ENCODE measurements around the gene NOC4L.
A peak's percentile ranks its signal among the peaks of the same experiment; 100 is the strongest.

NOC4L gene

DNA sequence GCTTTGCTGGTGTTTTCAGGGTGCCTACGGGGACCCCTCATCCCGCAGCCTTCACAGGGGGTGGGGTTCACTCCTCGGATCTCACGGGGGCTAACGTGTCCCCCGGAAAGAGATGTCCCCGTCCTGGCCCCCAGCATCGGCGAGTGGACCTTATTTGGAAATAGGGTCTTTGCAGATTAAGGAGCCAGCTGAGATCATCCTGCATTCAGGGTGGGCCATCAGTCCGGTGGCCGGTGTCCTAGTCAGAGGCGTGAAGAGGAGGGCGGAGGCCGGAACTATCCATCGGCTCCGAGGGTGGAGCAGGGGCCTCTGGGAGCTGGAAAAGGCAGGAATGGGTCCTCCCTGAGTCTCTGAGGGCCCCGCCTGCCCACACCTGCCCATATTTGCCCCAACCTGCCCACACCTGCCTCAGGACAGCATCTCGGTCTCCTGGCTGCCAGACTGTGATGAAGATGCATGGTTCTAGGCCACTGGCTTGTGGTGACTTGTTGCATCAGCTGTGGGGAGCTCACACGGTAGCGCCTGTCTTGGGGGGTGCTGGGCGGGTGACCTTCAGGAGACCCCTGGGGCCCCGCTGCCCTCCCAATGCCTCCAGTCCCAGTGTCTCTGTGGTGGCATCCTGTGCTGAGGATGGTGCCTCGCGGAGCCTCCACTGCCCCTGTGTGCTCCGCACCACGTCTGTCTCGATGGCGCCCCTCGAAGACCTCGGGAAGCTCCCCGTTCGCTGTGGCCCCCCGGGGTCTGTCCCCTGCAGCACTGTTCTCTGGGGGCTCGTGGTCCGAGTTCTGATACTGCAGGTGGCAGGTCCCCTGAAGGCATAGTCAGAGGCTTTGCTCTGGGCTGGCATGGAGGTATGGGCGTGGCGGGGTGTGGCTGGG is 14.7 kb downstream of the NOC4L start:
- DNase-seq = no peak

DNA sequence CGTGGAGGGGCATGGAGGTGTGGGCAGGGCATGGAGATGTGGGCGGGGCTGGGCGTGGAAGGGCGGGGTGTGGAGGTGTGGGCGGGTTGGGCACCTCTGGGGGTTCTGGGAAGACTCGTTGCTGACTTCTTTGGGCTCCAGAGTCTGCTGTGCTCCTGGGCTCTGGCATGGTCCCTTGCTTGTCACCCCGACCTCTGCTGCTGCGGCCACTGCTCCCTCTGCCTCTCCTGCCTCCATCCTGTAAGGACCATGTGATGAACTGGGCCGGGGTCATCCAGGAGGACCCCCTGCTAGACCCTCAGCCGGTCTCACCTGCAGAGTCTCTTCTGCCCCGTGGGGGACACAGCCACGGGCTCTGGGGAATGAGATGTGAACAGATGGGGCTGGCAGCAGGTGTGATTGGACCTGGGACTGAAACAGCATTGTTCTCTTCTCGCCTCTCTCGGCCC is 15.3 kb downstream of the NOC4L start:
- DNase-seq = no peak

GRCh38 chr12:132160016-132160415 is 15.8 kb downstream of the NOC4L start:
- no peak for DNase-seq

- DNase-seq = no peak
Observed at GRCh38 chr12:132160601-132161035, 16.4 kb downstream of the NOC4L start.

DNA sequence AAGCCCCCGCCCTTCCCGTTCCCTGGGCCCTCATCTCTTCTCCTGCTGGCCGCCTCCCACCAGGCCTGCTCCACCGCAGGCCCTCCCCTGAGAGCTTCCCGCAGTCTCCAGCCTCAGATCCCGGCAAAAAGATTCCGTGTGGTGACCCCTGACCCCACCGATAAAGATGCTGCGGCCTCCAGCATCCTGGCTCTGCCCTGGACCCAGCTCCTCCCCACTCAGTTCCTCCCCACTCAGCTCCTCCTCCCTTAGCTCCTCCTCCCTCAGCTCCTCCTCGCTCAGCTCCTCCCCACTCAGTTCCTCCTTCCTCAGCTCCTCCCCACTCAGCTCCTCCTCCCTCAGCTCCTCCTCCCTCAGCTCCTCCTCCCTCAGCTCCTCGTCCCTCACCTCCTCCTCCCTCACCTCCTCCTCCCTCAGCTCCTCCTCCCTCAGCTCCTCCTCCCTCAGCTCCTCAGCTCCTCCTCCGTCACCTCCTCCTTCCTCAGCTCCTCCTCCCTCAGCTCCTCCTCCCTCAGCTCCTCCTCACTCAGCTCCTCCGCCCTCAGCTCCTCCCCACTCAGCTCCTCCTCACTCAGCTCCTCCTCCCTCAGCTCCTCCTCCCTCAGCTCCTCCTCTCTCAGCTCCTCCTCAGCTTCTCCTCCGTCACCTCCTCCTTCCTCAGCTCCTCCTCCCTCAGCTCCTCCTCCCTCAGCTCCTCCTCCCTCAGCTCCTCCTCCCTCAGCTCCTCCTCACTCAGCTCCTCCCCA is 17.0 kb downstream of the NOC4L start:
- DNase-seq = no peak

DNA sequence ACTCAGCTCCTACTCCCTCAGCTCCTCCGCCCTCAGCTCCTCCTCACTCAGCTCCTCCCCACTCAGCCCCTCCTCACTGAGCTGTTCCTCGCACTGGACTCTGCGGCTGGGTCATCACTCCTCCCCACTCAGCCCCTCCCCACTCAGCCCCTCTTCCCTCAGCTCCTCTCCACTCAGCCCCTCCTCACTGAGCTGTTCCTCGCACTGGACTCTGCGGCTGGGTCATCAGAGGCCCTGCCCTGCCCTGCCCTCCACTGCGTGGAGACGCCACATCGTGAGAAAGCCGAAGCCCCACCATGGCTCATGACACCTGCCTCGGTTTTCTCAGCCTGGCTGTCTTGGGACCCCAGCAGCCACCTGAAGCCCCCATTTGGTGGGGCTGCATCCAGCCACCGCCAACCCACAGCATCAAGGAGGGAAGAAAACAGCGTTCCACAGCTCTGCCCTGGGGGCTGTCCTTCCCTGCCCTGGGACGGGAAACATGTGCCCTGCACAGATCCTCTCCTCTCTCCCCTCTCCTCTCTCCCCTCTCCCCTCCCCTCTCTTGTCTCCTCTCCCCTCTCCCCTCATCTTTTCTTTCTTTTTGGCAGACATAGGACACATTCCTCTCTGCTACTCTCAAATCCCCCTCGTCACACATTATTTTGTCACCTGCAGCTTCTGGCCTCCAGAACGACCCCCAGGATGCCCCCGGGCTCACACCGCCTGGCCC is 17.7 kb downstream of the NOC4L start:
- no peak for DNase-seq

- peak; percentile 79 for DNase-seq
Observed at GRCh38 chr12:132162508-132163031, 18.3 kb downstream of the NOC4L start.

GRCh38 chr12:132163041-132163910 is 19.0 kb downstream of the NOC4L start:
- DNase-seq = no peak

DNA sequence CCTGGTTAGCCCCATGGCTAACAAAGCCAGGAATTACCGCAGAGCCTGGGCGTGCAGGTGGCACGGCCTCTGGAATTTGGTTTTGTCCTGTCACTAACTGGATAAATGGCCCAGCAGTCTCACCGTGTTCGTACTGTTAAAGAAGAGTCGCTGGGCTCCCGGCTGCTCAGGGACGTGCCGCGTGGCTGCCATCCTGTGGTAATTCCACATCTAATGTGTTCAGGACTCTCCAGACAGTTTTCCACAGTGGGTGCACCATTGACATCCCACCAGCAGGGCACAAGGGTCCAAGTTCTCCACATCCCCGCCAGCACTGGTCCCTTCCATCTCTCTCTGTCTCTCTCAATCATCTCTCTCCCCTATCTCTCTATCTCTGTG is 19.6 kb downstream of the NOC4L start:
- no peak for DNase-seq

DNA sequence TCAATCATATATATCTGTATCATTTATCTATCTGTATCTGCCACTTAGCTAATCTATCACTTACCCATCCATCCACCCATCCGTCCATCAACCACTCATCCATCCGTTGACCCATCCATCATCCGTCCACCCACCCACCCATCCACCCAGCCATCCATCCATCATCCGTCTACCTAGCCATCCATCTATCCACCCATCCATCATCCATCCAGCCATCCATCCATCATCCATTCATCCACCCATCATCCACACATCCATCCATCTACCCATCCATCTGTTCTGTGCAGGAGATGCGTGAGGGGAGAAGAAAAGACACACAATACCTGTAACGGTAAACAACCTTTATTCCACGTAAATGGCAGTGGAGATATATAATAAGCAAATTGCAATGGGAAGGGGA is 20.2 kb downstream of the NOC4L start:
- DNase-seq = no peak

GRCh38 chr12:132165584-132165983 is 21.3 kb downstream of the NOC4L start:
- DNase-seq = no peak

DNA sequence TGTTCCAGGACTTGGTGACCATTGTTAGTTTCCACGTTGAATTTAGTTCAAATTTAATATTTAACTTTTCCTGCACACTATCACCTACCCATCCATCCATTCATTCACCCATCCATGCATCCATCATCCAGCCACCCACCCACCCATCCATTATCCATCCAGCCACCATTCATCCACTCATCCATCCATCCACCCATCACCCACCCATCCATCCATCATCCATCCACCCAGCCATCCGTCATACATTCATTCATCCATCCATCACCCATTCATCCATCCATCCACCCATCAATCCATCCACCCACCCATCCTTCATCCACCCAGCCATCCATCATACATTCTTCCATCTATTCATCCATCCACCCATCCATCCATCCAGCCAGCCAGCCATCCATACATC is 21.8 kb downstream of the NOC4L start:
- no peak for DNase-seq

GRCh38 chr12:132166801-132167591 is 22.7 kb downstream of the NOC4L start:
- DNase-seq = no peak

DNA sequence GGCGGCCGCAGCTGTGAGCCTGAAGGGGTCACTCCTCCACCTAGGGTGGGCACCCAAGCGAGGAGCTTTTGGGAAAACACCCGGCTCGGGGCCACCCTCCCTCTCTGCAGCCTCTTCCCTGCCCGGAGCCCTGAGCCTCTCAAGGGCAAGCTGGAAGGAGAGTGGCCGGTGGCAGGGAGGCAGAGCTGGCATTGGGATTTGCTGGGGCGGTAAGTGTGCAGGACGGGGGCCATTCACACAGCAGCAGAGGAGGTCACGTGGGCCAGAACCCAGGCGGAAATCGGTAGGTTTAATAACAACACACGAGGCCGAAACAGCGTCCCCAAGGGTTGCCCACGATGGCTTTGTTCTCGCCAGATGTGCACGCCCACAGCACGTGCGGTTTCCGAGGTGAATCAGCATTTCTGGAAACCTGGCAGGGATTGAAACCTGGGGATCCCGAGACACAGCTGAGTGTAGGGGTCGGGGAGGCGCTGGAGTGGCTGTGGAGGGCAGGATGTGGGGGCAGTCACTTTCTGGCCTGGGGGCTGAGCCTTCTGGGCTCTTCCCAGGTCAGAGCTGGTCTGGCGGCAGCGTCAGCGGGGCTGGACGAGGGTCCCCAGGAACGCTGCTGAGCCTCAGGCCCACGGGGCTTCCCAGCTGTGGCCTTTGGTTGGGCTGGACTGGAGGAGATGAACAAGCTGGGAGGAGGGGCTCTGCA is 23.5 kb downstream of the NOC4L start:
- DNase-seq = no peak

DNA sequence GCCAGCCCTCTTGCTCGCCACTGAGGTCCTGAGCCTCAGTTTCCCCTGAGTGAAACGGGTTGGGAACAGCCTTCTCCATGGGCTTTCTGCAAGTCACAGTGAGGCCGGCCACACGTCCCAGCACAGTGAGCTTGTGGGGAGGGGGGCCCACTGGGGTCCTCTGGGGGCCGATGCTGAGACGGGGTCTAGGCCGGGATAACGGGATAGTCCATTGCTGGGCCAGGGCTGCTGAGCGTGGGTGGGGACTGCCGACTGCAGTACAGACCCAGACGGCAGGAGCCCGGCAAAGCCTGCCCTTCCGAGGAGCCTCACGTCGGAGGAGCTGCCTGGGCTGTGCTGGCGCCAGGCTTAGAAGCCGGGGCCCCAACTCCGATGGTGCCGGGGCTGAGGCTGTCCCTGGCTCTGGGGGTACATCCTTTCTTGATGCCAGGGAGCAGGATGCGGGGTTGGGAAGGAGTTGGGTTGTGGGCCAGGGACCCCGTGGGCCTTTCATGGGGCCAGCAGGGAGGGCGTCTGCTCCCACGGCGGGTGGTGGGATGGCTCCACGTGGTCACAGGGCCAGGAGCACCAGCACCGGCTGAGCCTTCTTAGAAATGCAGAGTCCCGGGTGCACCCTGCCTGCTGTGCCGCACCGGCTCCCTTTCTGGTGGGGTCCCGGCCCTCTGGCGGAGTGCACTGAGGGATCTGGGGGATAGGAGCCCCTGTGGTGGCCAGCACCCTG is 24.2 kb downstream of the NOC4L start:
- DNase-seq = no peak

DNA sequence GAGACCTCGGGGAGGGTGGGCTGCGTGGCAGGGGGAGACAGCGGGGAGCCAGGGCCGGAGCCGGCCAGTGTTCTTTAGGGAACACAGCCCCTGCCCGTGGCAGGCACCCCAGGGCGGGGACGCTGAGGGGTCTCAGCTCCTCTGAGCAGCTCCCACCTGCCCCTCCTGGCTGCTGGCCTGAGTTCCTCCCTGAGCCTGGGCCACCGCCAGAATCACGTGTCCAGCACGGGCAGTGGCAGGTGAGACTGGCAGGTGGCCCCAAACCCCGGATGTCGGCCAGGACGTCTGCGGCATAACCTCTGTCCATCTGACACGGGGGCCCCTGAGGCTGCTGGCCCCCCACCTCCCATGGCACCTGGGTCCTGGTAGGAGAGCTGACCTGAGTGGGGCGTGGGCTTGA is 25.1 kb downstream of the NOC4L start:
- DNase-seq = no peak

DNA sequence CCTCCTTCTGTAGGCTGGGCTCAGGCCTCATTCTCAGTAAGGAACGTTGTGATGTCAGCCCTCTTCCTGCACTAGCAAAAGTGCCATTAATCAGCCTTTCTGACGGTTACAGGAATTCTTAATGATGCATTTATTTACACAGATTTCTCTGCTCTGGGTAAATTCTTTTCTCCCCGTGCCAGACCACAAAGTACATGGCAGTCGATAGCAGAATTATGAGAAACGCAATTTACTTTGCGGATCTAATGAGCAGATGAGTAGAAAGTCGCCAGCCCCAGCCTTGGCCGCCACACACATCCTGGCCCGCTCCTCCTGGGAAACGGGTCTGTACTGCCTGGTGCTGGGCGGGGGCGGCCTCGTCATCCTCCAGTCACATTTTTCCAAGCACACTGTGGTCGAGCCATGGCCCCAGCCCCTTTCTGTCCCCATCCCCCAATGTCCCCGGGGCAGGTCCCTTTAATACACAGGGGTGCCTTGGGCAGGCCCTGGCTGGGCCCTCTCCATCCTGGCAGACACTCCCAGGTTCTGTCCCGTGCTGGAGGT is 25.9 kb downstream of the NOC4L start:
- no peak for DNase-seq

GRCh38 chr12:132170637-132171292 is 26.5 kb downstream of the NOC4L start:
- DNase-seq = no peak

Measured in right forelimb (tissue), 1 donor.